Measurements from ENCODE around the gene ATP8A2. TPM values are rescaled to one million over a fixed set of nuclear protein-coding genes. Genes with fewer than 3 reads are reported as not detected.

Gene ATP8A2
- total and polyA plus RNA-seq, 9 of the 15 experiments (the other 6 are each of a cell fraction or from before 2014, with no cell fraction given): under 0.01 to 0.33 (median 0.06) TPM; not detected in 4

DNA sequence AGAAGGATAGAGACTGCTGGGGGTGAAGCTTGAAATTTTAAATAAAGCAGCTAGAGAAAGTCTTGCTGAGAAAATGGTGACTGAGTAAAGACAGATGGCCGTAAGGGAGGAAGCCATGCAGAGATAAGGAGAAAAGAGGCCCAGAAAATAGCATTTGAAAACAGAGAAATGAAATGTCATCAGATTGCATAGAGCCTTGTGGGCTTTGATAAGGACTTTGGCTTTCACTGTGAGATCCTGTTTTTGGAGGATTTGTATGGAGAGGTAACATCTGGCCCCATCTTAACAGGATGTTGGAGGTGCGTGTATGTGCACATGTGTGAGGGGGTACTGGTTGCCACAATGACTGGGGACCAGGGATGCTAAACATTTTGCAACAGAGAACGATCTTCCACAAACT lies 19.5 kb upstream of the ATP8A2 start (continued):
- no peak for TF ChIP-seq ZNF212 (CRISPR knock-in tag; IDR thresholded peaks at IDR 0.05)
- TF ChIP-seq, protein P1, sequence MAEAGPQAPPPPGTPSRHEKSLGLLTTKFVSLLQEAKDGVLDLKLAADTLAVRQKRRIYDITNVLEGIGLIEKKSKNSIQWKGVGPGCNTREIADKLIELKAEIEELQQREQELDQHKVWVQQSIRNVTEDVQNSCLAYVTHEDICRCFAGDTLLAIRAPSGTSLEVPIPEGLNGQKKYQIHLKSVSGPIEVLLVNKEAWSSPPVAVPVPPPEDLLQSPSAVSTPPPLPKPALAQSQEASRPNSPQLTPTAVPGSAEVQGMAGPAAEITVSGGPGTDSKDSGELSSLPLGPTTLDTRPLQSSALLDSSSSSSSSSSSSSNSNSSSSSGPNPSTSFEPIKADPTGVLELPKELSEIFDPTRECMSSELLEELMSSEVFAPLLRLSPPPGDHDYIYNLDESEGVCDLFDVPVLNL (CRISPR knock-in tag; IDR thresholded peaks at IDR 0.05; ENCODE audit: low read depth): no peak
- peak; percentile 91 for TF ChIP-seq HDAC2 (IDR thresholded peaks at IDR 0.05)
- no peak for TF ChIP-seq KLF10 (CRISPR knock-in tag; IDR thresholded peaks at IDR 0.05)
- no peak for TF ChIP-seq ZNF668 (CRISPR knock-in tag; IDR thresholded peaks at IDR 0.05)
- no peak for TF ChIP-seq BCL6 (CRISPR knock-in tag; IDR thresholded peaks at IDR 0.05)
- peak; percentile 99 for TF ChIP-seq ARID1B (IDR thresholded peaks at IDR 0.05)
- TF ChIP-seq EHMT2 (IDR thresholded peaks at IDR 0.05): peak; percentile 72; the same call in 1 of the 2 replicates
- TF ChIP-seq NR1H2 (CRISPR knock-in tag; IDR thresholded peaks at IDR 0.05): no peak
- no peak for TF ChIP-seq NR2C2 (CRISPR knock-in tag; IDR thresholded peaks at IDR 0.05)
- TF ChIP-seq NR2C2 (tag; IDR thresholded peaks at IDR 0.05): no peak
- no peak for TF ChIP-seq WHSC1 (IDR thresholded peaks at IDR 0.05; ENCODE audit: low read length)
- TF ChIP-seq KDM5B (IDR thresholded peaks at IDR 0.05; ENCODE audit: insufficient replicate concordance, low read depth, low read length): no peak
- no peak for TF ChIP-seq ZC3H4 (CRISPR knock-in tag; IDR thresholded peaks at IDR 0.05; ENCODE audit: borderline replicate concordance)
- TF ChIP-seq ZNF445 (CRISPR knock-in tag; IDR thresholded peaks at IDR 0.05; ENCODE audit: low read depth): no peak
- TF ChIP-seq, protein P2, sequence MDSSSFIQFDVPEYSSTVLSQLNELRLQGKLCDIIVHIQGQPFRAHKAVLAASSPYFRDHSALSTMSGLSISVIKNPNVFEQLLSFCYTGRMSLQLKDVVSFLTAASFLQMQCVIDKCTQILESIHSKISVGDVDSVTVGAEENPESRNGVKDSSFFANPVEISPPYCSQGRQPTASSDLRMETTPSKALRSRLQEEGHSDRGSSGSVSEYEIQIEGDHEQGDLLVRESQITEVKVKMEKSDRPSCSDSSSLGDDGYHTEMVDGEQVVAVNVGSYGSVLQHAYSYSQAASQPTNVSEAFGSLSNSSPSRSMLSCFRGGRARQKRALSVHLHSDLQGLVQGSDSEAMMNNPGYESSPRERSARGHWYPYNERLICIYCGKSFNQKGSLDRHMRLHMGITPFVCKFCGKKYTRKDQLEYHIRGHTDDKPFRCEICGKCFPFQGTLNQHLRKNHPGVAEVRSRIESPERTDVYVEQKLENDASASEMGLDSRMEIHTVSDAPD (CRISPR knock-in tag; IDR thresholded peaks at IDR 0.05): no peak
- 0 out of 2 replicates have a peak, but pooled peaks have one; percentile 41 for TF ChIP-seq TOE1 (IDR thresholded peaks at IDR 0.05; ENCODE audit: borderline replicate concordance)
- TF ChIP-seq TOE1 (CRISPR knock-in tag; IDR thresholded peaks at IDR 0.05; ENCODE audit: borderline replicate concordance, low read depth): no peak
- no peak for TF ChIP-seq TSC22D4 (tag; IDR thresholded peaks at IDR 0.05)
- TF ChIP-seq MTA2 (IDR thresholded peaks at IDR 0.05; ENCODE audit: low read depth): peak; percentile 94
- peak; percentile 98 for TF ChIP-seq SMARCA4 (IDR thresholded peaks at IDR 0.05)
- peak; percentile 90 for TF ChIP-seq DMBX1 (CRISPR knock-in tag; IDR thresholded peaks at IDR 0.05; ENCODE audit: borderline replicate concordance)
- no peak for TF ChIP-seq SNRNP70 (optimal IDR thresholded peaks at IDR 0.05; ENCODE audit: low read depth, low read length)
- TF ChIP-seq, protein P3, sequence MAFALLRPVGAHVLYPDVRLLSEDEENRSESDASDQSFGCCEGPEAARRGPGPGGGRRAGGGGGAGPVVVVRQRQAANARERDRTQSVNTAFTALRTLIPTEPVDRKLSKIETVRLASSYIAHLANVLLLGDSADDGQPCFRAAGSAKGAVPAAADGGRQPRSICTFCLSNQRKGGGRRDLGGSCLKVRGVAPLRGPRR (CRISPR knock-in tag; IDR thresholded peaks at IDR 0.05): no peak
- TF ChIP-seq FOXK1 (CRISPR knock-in tag; IDR thresholded peaks at IDR 0.05; ENCODE audit: borderline replicate concordance): no peak
- peak; percentile 98 for TF ChIP-seq KLF16 (IDR thresholded peaks at IDR 0.05)
- no peak for TF ChIP-seq ZNF3 (CRISPR knock-in tag; IDR thresholded peaks at IDR 0.05)

Measured in K562 (cell line).